GM23338 (cell line): Measurements from ENCODE around the gene PPP1R9B.

Experiments used
- CREB1 ChIP-seq: fragments of 250-450 bp; sonication (Bioruptor Pico); IDR thresholded peaks from 2 replicates; pipeline ENCODE4 v1.5.0; 2020; ENCODE audit warnings: low read depth, mild to moderate bottlenecking, moderate library complexity
- CTCF ChIP-seq, 2 experiments: fragments of 200-600 bp in 1 of 2; sonication (generic) in 1 of 2; conservative IDR thresholded peaks; 2 replicates each; pipeline versions ENCODE4 v1.5.1 to v1.6.1; 2016 to 2017; ENCODE audit warnings: antibody characterized with exemption in 2 of 2, low read depth in 2 of 2, mild to moderate bottlenecking in 2 of 2, moderate library complexity in 1 of 2
- EZH2 ChIP-seq: fragments of 200-600 bp; sonication (generic); IDR thresholded peaks from one replicate; pipeline ENCODE4 v1.8.0; 2017; ENCODE audit warnings: antibody characterized with exemption, mild to moderate bottlenecking, low read depth; ENCODE audit not compliant: unreplicated experiment
- JUNB ChIP-seq: IDR thresholded peaks from one replicate; pipeline ENCODE4 v1.6.1; 2016; ENCODE audit warnings: antibody characterized with exemption; ENCODE audit not compliant: unreplicated experiment
- POLR2AphosphoS5 ChIP-seq: IDR thresholded peaks from 2 replicates; pipeline ENCODE4 v1.6.1; 2016; ENCODE audit warnings: antibody characterized with exemption, low read depth
- ZNF331 ChIP-seq: fragments of 250-450 bp; sonication (Bioruptor Pico); IDR thresholded peaks from 2 replicates; pipeline ENCODE4 v1.5.0; 2020; ENCODE audit warnings: low read depth, mild to moderate bottlenecking, moderate library complexity

GRCh38 chr17:50154604-50155003, 4.1 kb upstream of the PPP1R9B start:
- TF ChIP-seq CTCF (conservative IDR thresholded peaks at IDR 0.05; ENCODE audit: low read depth in 2 of 2) (no peak), POLR2AphosphoS5 (no peak), EZH2 (no peak), CREB1 (no peak), ZNF331 (CRISPR knock-in tag) (no peak), JUNB (no peak)
